GM12873 (cell line): ENCODE results near the gene ARL10.

Experiments
- CTCF ChIP-seq: IDR thresholded peaks from 2 replicates; pipeline ENCODE4 v1.5.1; 2012; ENCODE audit warnings: low read depth, mild to moderate bottlenecking, moderate library complexity, low read length, control low read depth; ENCODE audit not compliant: insufficient read depth; ENCODE audit errors: missing control alignments

ARL10 gene

DNA sequence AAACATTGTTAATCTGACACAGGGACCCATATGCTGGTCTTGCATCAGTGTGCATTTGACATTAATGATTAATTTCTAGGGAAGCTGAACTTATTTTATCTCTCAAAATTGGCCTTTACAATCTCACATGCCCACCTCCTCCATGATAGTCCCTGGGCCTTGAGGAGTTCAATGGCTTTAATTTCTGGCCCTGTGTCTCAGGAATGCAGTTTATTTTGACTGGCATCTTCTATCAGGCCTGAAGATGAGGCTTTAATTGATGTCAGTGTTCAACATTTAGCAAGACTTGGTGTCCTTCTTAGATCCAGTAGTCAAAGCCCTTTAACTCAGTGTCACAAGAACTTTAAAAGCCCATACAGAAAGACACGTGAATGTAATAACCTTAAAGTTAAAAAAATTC lies 61.6 kb downstream of the ARL10 start:
- TF ChIP-seq CTCF: no peak

DNA sequence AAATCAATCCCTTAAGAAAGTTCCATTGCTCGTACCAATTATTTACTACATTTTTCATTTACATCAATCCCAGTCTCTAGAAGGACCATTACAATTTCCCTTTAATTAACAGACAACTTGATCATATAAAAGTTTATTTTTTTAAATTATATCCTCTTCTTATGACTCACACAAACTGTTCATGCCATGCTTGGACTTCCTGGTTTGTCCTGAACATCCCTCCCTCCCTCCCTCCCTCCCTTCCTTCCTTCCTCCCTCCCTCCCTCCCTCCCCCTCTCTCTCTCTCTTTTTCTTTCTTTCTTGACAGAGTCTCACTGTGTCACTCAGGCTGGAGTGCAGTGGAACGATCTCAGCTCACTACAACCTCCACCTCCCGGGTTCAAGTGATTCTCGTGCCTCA lies 62.7 kb downstream of the ARL10 start:
- TF ChIP-seq CTCF: no peak

DNA sequence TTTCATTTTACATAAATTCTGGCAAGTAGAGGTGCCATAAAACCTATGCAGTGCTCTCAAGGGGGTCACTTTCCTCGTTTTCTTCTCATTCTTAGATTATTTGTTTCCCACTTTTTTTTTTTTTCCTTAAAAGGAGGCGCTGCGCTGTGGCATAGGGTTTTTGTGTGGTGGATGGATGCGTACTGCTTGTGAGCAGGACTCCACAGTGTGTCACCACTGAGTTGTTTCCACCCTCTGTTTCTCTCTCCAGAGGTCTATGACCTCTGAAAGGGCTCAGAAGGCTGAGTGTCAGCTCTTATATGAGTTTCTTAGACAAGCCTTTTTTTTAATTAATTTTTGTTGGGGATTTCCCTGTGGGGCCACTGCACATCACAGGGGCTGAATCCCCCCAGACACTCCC lies 64.7 kb downstream of the ARL10 start:
- TF ChIP-seq CTCF: no peak
